GM19035 (cell line): ENCODE measurements around the gene IL1RL2.

ENCODE experiments used
- ATAC-seq: cut with Tn5 transposase; IDR thresholded peaks from one replicate; pipeline ENCODE4 v1.9.1; 2021; ENCODE audit not compliant: unreplicated experiment

The IL1RL2 gene

DNA sequence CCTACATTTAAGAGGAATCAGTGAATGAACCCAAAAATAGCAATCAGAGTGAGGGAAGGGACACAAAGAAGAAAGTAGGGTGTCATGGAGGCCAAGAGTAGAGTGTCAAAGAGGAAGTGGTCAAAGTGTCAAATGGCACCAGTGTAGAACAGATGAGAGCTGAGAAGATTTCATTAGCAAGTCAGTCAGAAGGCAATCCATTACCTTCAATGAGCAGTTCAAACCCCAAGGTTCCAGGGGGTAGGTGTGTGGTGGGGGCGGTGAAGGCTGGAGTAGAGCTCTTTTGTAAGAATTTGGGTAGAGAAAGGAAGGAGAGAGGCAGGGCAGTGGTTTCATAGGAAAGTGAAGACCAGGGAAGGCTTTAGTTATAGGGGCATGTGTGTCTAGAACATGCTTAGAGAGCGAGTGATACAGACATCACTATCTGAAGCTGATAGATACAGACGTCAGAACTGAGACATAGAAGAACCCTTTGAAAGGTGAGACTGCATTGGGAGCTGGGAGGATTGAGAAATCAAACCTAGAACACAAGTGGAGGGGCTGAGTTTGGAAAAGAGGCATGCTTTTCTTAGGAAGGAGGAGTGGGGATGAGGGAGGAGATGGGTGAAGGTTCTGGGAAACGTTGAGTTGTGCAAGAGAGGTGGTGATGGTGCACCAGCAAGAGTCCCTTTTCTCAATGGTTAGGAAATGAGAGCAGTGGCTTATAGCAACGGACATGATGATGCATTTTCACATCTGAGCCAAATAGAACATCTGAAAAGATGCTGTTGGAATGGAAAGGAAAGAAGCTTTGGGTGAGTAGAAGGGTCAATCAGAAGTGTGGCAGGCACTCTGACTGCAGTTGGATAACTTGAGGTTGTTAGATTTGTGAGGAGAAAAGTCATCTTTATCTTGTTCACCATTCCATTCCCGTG, 75.7 kb downstream of the IL1RL2 start:
- no peak for ATAC-seq

DNA sequence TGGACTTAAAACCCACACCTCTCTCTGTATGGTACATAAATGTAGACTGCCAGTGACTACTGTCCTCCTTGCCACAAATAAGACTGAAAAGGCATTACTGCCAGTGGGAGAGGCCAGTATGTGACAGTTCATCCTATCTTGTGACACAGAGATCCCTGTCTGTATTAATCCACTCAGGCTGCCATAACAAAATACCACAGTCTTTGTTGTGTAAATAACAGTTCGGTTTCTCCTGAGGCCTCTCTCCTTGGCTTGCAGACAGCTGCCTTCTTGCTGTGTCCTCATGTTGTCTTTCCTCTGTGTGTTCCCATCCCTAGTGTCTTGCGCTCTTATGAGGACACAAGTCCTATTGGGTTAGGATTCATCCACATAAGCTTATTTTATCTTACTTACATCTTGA, 78.1 kb downstream of the IL1RL2 start:
- no peak for ATAC-seq

DNA sequence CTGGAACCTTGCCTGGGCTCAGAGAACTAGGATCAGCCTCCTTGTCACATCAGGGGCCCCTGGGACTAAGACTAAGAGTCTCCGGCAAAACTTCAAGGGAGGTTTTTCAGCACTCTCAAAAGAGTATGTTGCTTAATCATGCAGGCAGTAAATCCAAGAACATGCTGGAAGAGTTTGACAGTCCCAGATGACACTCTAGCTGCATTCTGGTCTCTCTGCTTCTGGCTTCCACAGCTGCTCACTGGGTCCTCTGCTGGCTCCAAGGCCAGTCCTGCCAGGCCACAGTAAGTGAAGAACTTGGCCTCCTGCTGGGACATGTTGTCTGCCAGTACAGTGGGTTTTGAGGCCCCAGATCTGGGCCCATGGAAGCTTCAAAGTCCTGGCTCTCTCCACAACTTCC, 79.4 kb downstream of the IL1RL2 start:
- ATAC-seq: no peak

- ATAC-seq: no peak
Measured at GRCh38 chr2:102267774-102268173, 81.0 kb downstream of the IL1RL2 start.

DNA sequence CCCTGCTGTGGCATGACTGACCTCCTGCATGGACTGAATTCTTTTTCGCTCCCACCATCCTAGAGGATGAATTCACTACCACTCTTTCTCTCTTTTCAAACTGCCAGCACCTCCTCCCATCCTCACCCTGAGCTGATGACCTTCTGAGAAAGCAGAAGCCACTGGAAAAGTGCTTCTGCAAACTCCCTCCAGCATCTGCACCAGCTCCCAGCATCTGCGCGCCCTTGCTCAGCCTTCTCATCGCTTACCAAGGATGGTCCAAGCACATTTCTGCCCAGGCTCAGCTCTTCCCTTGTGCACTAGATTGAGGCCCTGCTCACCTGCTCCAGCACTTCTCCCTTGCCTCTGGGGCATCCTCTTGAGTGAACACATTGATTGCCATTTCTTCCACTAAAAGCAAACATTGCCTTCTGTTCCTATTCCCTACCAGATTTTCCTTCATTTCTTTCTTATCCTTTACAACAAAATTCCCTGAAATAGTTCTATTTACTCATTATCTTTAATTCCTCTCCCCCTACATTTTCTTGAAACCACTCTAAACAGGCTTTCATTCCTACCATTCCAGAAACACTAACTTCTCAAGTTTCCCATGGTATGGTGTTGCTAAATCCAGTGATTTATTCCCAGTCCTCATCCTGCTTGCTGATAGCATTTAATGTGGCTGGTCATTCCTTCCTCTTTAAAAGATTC, 81.8 kb downstream of the IL1RL2 start:
- ATAC-seq: no peak

DNA sequence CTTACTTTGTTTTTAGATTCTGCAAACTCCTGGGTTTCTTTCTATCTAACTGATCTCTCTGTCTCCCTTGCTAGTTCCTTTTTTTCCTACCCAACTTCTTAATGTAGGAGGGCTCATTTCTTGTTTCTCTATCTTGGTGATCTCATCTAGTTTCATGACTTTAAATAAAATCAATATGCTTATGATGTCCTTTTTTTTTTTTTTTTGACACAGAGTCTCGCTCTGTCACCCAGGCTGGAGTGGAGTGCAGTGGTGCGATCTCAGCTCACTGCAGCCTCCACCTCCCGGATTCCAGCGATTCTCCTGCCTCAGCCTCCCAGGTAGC, 82.3 kb downstream of the IL1RL2 start:
- ATAC-seq: no peak

DNA sequence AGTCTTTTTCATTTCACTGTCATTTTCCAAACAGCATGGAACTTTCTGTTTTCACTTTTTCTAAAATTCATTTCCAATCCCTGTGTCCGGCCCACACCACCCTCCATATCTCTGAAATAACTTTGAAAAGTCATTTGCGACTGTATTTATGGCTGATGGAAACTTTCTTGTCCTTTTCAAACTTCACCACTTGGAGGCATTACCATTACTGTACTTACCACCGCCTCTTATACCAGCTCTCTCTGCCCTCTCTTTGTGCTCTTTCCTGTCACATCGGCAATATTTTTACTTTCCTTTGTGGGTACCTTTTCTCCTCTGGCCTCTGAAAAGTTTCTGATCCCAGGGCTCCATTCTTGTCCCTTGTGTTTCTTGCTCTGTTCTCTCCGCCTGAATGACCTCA, 85.0 kb downstream of the IL1RL2 start:
- ATAC-seq: no peak

DNA sequence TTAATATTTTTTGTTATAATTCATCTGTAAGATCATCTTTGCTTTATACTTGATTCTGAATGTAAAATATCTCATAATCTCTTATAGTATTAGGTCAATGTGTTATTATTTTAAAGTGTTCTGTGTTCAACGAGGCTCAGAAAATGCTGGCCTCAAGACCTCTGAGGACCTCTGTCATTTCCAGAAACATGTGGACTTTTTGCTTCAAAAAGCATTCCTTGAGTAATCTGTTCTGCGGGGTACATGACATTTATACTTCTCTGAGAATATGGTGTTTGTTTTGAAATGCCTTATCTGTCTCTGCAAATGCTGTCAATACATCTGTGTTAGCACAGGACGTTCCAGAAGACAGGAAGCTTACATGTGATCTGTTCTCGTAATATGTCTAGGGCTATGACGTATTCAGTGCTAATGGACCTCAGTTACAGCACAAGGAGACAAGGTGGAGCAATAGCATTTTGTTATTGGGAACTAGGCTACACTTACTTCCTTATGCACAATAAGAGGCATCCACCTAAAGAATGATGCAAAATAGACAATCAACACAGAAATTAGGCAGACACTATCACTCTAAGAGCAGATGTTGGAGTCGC, 86.9 kb downstream of the IL1RL2 start:
- no peak for ATAC-seq

DNA sequence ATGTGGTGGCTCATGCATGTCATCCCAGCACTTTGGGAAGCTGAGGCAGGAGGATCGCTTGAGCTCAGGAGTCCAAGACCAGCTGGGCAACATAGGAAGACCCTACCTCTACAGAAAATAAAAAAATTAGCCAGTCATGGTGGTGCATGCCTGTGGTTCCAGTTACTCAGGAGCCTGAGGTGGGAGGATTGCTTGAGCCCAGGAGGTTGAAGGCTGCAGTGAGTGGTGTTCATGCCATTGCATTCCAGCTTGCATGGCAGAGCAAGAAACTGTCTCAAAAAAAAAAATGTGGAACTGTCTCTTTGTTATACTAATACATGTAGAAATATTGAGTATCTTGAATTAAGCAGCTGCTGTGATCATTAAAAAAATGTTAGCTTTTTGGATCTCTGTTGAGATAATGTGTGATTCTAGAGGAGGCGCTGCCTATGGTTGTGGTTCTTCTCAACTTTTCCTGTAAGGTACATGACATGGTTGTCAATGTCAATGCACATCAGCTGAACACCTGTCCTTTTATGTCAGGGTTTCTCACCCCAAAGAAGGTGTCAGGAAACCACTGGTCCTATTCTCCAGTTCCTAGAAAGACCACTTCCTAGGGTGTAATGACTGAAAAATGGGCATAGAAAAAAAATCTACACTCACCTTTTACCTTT, 89.9 kb downstream of the IL1RL2 start:
- ATAC-seq: no peak

GRCh38 chr2:102277202-102277700, 90.4 kb downstream of the IL1RL2 start:
- ATAC-seq: no peak

GRCh38 chr2:102278720-102279390, 92.0 kb downstream of the IL1RL2 start:
- no peak for ATAC-seq

DNA sequence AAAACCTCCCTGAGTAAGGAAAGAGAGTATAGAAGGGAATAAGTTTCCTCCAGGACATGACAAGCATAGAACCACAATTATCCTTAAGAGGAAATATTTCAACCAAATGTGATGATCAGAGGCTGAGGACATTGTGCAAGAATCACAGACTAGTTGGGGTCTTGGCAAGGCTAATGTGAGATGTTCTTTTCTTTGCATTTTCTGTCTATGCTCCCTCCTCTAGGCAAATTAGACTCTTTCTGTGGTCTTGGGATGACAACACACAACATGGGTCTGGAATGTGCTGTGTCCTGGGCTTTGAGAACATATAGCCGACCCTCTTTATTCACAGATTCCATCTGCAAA, 92.5 kb downstream of the IL1RL2 start:
- ATAC-seq: no peak

- ATAC-seq: no peak
Measured at GRCh38 chr2:102282678-102283091, 95.9 kb downstream of the IL1RL2 start.

- no peak for ATAC-seq
Measured at GRCh38 chr2:102283996-102284395, 97.2 kb downstream of the IL1RL2 start.

DNA sequence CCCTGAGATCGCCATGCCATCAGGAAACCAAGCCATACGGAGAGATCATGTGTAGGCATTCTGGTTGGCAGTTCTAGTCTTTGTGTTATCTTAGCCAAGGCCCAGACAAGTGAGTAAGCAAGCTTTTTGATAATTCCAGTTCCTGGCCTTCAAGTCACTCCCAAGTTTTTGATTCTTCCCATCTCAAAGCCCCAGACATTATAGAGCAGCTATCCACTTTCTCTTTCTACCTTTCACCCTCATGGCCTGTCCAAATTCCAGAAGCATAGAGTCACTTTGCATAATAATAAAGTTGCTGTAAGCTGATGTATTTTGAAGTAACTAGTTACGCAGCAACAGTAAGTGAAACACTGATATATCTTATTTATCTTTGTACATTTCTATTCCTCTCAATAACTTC, 97.8 kb downstream of the IL1RL2 start:
- ATAC-seq: no peak

- ATAC-seq: no peak
Measured at GRCh38 chr2:102285368-102285767, 98.5 kb downstream of the IL1RL2 start.

- no peak for ATAC-seq
Measured at GRCh38 chr2:102286041-102286440, 99.2 kb downstream of the IL1RL2 start.

- ATAC-seq: no peak
Measured at GRCh38 chr2:102289129-102289528, 102.3 kb downstream of the IL1RL2 start.
